GM18873 (cell line): Measurements from ENCODE around the gene EGFR.

Experiments used
- ATAC-seq: cut with Tn5 transposase; IDR thresholded peaks from one replicate; pipeline ENCODE4 v1.9.1; 2021; ENCODE audit warnings: mild to moderate bottlenecking, moderate library complexity, moderate number of reproducible peaks; ENCODE audit not compliant: unreplicated experiment, low FRiP score

The EGFR gene

GRCh38 chr7:55198634-55199392, 180.0 kb downstream of the EGFR start:
- ATAC-seq, result no peak

DNA sequence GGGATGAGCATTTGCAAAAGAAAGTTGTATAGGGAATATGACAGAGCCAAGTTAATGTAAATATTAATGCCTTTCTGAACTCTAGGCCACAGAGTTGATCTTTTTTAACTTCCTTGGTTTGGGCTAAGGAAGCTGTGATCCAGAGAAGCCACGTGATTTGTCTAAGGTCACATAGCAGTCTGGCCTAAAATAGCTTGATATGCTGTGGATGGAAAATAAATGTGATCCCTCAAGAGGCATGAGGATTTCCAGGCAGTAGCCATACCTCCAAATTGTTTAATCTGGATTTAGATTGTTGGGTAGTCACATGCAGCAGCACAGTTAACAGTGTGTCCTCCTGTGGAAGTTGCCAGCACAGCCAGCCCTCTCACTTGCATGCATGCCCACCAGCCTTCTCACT, 180.6 kb downstream of the EGFR start:
- no peak for ATAC-seq

GRCh38 chr7:55200441-55200840, 181.6 kb downstream of the EGFR start:
- ATAC-seq, result no peak

DNA sequence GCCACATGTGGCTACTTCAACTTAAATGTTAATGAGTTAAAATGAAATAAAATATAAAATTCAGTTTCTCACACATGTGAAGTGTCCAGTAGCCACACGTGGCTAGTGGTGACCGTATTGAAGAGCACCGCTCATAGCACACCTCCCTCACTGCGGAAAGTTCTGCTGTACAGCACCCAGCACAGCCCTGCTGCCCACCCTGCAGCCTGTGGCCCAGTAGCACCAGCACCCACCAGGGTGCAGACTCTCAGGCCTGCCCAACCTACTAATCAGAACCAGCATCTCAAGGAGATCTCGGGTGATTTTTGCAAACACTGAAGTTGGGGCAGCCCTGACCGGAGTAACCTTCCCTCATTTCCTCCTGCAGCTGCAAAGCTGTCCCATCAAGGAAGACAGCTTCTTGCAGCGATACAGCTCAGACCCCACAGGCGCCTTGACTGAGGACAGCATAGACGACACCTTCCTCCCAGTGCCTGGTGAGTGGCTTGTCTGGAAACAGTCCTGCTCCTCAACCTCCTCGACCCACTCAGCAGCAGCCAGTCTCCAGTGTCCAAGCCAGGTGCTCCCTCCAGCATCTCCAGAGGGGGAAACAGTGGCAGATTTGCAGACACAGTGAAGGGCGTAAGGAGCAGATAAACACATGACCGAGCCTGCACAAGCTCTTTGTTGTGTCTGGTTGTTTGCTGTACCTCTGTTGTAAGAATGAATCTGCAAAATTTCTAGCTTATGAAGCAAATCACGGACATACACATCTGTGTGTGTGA, 183.5 kb downstream of the EGFR start:
- ATAC-seq, result no peak

DNA sequence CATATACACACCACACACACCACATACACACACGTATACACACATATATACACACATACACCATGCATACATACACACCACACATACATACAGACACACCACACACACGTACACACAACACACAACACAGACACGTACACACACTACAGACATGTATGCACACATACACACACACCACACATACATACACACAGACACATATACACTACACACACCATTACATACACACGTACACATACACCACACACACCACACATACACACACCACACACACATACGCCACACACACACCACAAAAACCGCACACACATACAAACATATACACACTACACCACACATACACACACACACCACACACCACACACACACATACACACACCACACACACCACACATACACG, 184.5 kb downstream of the EGFR start:
- ATAC-seq, result no peak

DNA sequence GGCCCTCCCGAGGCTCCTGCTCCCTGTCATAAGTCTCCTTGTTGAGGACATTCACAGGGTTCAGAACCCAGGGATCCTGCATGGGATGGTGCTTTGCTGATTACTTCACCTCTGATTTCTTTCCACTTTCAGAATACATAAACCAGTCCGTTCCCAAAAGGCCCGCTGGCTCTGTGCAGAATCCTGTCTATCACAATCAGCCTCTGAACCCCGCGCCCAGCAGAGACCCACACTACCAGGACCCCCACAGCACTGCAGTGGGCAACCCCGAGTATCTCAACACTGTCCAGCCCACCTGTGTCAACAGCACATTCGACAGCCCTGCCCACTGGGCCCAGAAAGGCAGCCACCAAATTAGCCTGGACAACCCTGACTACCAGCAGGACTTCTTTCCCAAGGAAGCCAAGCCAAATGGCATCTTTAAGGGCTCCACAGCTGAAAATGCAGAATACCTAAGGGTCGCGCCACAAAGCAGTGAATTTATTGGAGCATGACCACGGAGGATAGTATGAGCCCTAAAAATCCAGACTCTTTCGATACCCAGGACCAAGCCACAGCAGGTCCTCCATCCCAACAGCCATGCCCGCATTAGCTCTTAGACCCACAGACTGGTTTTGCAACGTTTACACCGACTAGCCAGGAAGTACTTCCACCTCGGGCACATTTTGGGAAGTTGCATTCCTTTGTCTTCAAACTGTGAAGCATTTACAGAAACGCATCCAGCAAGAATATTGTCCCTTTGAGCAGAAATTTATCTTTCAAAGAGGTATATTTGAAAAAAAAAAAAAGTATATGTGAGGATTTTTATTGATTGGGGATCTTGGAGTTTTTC, 186.5 kb downstream of the EGFR start:
- no peak for ATAC-seq

DNA sequence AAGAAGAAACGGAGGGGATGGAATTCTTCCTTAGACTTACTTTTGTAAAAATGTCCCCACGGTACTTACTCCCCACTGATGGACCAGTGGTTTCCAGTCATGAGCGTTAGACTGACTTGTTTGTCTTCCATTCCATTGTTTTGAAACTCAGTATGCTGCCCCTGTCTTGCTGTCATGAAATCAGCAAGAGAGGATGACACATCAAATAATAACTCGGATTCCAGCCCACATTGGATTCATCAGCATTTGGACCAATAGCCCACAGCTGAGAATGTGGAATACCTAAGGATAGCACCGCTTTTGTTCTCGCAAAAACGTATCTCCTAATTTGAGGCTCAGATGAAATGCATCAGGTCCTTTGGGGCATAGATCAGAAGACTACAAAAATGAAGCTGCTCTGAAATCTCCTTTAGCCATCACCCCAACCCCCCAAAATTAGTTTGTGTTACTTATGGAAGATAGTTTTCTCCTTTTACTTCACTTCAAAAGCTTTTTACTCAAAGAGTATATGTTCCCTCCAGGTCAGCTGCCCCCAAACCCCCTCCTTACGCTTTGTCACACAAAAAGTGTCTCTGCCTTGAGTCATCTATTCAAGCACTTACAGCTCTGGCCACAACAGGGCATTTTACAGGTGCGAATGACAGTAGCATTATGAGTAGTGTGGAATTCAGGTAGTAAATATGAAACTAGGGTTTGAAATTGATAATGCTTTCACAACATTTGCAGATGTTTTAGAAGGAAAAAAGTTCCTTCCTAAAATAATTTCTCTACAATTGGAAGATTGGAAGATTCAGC, 187.6 kb downstream of the EGFR start:
- ATAC-seq, result no peak

DNA sequence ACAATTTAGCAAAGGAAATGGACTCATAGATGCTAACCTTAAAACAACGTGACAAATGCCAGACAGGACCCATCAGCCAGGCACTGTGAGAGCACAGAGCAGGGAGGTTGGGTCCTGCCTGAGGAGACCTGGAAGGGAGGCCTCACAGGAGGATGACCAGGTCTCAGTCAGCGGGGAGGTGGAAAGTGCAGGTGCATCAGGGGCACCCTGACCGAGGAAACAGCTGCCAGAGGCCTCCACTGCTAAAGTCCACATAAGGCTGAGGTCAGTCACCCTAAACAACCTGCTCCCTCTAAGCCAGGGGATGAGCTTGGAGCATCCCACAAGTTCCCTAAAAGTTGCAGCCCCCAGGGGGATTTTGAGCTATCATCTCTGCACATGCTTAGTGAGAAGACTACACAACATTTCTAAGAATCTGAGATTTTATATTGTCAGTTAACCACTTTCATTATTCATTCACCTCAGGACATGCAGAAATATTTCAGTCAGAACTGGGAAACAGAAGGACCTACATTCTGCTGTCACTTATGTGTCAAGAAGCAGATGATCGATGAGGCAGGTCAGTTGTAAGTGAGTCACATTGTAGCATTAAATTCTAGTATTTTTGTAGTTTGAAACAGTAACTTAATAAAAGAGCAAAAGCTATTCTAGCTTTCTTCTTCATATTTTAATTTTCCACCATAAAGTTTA, 188.8 kb downstream of the EGFR start:
- no peak for ATAC-seq

- no peak for ATAC-seq
These were observed 190.5 kb downstream of the EGFR start for GRCh38 chr7:55209366-55209765.

DNA sequence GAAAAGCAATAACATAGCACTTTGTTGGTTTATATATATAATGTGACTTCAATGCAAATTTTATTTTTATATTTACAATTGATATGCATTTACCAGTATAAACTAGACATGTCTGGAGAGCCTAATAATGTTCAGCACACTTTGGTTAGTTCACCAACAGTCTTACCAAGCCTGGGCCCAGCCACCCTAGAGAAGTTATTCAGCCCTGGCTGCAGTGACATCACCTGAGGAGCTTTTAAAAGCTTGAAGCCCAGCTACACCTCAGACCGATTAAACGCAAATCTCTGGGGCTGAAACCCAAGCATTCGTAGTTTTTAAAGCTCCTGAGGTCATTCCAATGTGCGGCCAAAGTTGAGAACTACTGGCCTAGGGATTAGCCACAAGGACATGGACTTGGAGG, 191.4 kb downstream of the EGFR start:
- no peak for ATAC-seq

DNA sequence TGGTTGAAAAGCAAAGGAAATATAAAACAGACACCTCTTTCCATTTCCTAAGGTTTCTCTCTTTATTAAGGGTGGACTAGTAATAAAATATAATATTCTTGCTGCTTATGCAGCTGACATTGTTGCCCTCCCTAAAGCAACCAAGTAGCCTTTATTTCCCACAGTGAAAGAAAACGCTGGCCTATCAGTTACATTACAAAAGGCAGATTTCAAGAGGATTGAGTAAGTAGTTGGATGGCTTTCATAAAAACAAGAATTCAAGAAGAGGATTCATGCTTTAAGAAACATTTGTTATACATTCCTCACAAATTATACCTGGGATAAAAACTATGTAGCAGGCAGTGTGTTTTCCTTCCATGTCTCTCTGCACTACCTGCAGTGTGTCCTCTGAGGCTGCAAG, 191.9 kb downstream of the EGFR start:
- no peak for ATAC-seq

DNA sequence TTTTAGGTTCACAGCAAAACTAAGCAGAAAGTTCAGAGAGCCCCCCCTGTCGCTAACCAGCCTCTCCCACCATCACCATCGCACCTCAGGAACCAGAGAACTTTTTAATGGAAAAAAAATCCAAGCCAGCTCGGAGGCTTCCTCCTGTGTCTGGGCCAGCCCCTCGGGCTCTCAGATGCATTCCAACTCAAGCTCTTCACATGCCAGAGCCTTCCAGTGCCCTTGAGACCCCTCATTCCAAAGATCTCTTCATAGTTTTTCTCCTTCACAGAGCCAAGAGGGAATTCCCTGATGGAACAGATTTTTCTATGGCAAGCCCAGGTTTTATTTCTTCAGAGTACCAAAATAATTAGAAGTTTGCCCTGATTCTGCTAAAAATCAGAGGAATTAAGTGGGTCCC, 192.9 kb downstream of the EGFR start:
- ATAC-seq, result no peak

- ATAC-seq, result no peak
These were observed 193.4 kb downstream of the EGFR start for GRCh38 chr7:55212176-55212575.

GRCh38 chr7:55212838-55213237, 194.0 kb downstream of the EGFR start:
- ATAC-seq, result no peak

DNA sequence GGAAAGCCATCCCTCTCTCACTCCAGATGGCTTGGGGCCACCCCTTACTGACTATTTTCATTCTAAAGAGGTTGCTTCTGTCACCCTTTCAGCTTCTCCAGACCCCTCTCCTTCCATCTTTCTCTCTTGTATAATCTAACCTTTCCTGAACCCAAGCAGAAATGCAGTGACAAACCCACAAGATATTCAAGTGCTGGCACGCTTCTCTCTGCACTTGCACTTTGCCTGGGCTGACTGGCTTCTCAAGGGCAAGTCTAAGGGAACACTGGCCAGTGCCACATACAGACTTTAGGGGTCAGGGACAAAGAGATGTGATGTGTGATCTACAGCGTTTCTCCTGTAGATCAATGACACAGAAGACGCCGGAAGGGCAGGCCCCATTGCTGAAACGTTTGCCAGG, 195.9 kb downstream of the EGFR start:
- no peak for ATAC-seq

- no peak for ATAC-seq
These were observed 204.2 kb downstream of the EGFR start for GRCh38 chr7:55223023-55223422.

GRCh38 chr7:55224111-55224510, 205.3 kb downstream of the EGFR start:
- no peak for ATAC-seq

DNA sequence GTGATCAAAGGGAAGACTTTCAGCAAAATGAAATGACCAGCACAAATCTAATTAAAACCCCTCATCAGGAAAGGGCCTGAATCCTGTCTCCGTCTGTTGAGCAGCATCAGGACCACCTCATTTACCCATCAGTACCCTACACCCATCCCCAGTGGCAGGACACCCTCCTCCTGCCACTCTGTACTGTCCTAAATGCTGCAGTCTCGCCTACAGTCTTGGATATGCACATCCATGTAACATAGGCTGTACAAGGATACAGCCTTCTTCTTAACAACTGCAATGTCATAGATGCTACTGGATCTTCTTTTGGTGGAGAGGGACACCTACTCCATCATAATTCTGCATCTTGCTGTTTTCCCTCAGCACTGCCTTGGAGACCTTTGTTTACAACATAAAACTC, 206.0 kb downstream of the EGFR start:
- ATAC-seq, result no peak

DNA sequence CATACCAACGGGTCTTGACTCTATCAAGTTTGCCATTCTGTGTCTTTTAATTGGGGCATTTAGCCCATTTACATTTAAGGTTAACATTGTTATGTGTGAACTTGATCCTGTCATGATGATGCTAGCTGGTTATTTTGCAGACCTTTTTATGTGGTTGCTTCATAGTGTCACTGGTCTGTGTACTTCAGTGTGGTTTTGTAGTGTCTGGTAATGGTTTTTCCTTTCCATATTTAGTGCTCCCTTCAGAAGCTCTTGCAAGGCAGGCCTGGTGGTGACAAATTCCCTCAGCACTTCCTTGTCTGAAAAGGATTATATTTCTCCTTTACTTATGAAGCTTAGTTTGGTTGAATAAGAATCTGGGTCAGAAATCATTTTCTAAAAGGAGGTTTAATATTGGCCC, 211.2 kb downstream of the EGFR start:
- no peak for ATAC-seq

DNA sequence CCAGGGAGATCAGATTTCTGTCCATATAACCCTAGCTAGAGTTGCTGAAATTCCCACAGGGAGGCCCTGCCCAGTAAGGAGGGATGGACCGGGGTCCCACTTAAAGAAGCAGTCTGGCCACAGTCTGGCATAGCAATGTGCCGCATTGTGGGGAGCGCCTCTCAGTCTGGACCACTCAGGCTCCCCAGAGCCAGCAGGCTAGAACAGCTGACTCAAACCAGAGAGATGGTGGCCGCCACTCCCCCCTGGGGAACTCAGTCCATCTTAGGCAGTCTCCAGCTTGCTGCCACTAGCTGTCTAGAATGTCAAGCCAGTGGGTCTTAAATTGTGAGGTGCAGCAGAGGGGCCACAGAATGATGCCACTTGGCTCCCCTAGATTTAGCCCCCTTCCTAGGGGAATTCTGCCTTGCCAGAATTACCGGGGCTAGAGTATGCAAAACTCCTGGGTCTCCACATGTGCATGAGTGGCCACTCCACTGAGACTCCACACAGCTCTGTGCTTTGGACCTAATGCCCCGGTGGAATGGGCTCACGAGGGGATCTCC, 213.0 kb downstream of the EGFR start:
- no peak for ATAC-seq
